Measurements from ENCODE around the gene MRPS25.

- TF ChIP-seq CTCF (IDR thresholded peaks at IDR 0.05): no peak
- no peak for TF ChIP-seq POLR2AphosphoS5 (IDR thresholded peaks at IDR 0.05; ENCODE audit: low read depth, low read length)
- no peak for TF ChIP-seq TCF7L2 (IDR thresholded peaks at IDR 0.05; ENCODE audit: low read depth, low read length)
- no peak for TF ChIP-seq SIN3A (IDR thresholded peaks at IDR 0.05; ENCODE audit: borderline replicate concordance, insufficient read depth, low read depth, low read length)
These were observed 46.9 kb upstream of the MRPS25 start for GRCh38 chr3:15112011-15112410.
